Lower lobe of right lung (tissue), 2 donors: ENCODE data around the gene ZNF592. TPM values are rescaled to one million over a fixed set of nuclear protein-coding genes. Genes with fewer than 3 reads are reported as not detected.

Experiments
- ATAC-seq, 2 donors: fragments of 200-7000 bp; cut with Tn5 transposase; one replicate each; pipeline ENCODE4 v1.9.1; 2020 to 2022; ENCODE audit warnings: mild to moderate bottlenecking in 2 of 2, moderate library complexity in 2 of 2
- DNase-seq: peaks from one replicate; pipeline ENCODE4 v3.0.0-alpha.2; 2020
- H3K27ac ChIP-seq: fragments of 200-600 bp; one replicate; pipeline ENCODE4 v1.8.0; 2022
- H3K27me3 ChIP-seq: fragments of 200-600 bp; one replicate; pipeline ENCODE4 v1.8.0; 2022; ENCODE audit warnings: low read depth
- H3K36me3 ChIP-seq: fragments of 200-600 bp; one replicate; pipeline ENCODE4 v1.8.0; 2022; ENCODE audit warnings: mild to moderate bottlenecking
- H3K4me1 ChIP-seq: fragments of 200-600 bp; one replicate; pipeline ENCODE4 v1.8.0; 2022
- H3K4me3 ChIP-seq: fragments of 200-600 bp; one replicate; pipeline ENCODE4 v1.8.0; 2022; ENCODE audit warnings: mild to moderate bottlenecking
- H3K9me3 ChIP-seq: fragments of 200-600 bp; one replicate; pipeline ENCODE4 v1.8.0; 2022
- CTCF ChIP-seq: fragments of 200-600 bp; IDR thresholded peaks from one replicate; pipeline ENCODE4 v1.8.0; 2022; ENCODE audit warnings: antibody characterized with exemption, mild to moderate bottlenecking
- intact Hi-C: fragments of 100-400 bp; cut with DNase I; formaldehyde crosslinking; loops from one replicate; pipeline ENCODE4 v1.11.0; 2022
- total RNA-seq: library from RNA; stranded (reverse); fragmentation: NEBNext Ultra II Directional; extraction: Animal tissue kit (Norgen Biotek cat#: 25700); gene quantifications from one replicate; pipeline ENCODE4 v1.2.1, GENCODE V29; 2021
- donor health status: DM: no; HTN: yes; CAD: no; lungs with severe emphysema.

The ZNF592 gene
- total RNA-seq, 1 donor from 2014 or later: 34.8 TPM

- Histone ChIP-seq H3K27me3 (no peaks in the 10 kb centered on the region), H3K27ac (no peak overlapping the region), H3K4me3 (no peak overlapping the region), H3K4me1 (peaks cover 85% of the 10 kb centered on the region), H3K36me3 (no peaks in the 10 kb centered on the region), H3K9me3 (no peaks in the 10 kb centered on the region)
- ATAC-seq: no peak
- no peak for DNase-seq
- intact Hi-C loops: no loop called here
- TF ChIP-seq CTCF: no peak
Measured at GRCh38 chr15:84759018-84759417, 10.6 kb downstream of the ZNF592 start.

- no peak for DNase-seq
- Histone ChIP-seq H3K27me3 (no peaks in the 10 kb centered on the region), H3K4me3 (no peak overlapping the region), H3K9me3 (no peaks in the 10 kb centered on the region), H3K27ac (no peak overlapping the region), H3K36me3 (no peaks in the 10 kb centered on the region), H3K4me1 (peaks cover 85% of the 10 kb centered on the region)
- no peak for ATAC-seq
- TF ChIP-seq CTCF: no peak
- intact Hi-C loops: no loop called here
Measured at GRCh38 chr15:84760219-84760618, 11.8 kb downstream of the ZNF592 start.

- no peak overlapping the region for H3K27ac ChIP-seq
- intact Hi-C loops: no loop called here
- no peak for TF ChIP-seq CTCF
Measured at GRCh38 chr15:84761607-84762131, 13.3 kb downstream of the ZNF592 start.

GRCh38 chr15:84762840-84763572 lies 14.6 kb downstream of the ZNF592 start:
- Histone ChIP-seq H3K27me3 (no peaks in the 10 kb centered on the region), H3K27ac (no peak overlapping the region), H3K36me3 (peaks cover 18% of the 10 kb centered on the region), H3K4me3 (no peak overlapping the region), H3K9me3 (no peaks in the 10 kb centered on the region), H3K4me1 (peaks cover 67% of the 10 kb centered on the region)
- DNase-seq: no peak
- intact Hi-C loops: no loop called here
- no peak for TF ChIP-seq CTCF
- no peak for ATAC-seq

More at GRCh38 chr15:84761607-84762131, 13.3 kb downstream of the ZNF592 start:
- Histone ChIP-seq H3K36me3 (peaks cover 6% of the 10 kb centered on the region), H3K9me3 (no peaks in the 10 kb centered on the region), H3K4me1 (peaks cover 71% of the 10 kb centered on the region), H3K4me3 (no peak overlapping the region), H3K27me3 (no peaks in the 10 kb centered on the region)
- no peak for ATAC-seq
- no peak for DNase-seq

- DNase-seq (no peak), ATAC-seq (peak in 1 of 2 donors; percentile 54)
- peaks cover 54% of the 10 kb centered on the region for H3K4me1 ChIP-seq
- intact Hi-C loops: no loop called here
- no peak overlapping the region for H3K4me3 ChIP-seq
- no peak for TF ChIP-seq CTCF
- peaks cover 34% of the 10 kb centered on the region for H3K36me3 ChIP-seq
- H3K9me3 ChIP-seq: no peaks in the 10 kb centered on the region
- H3K27ac ChIP-seq: no peak overlapping the region
- H3K27me3 ChIP-seq: no peaks in the 10 kb centered on the region
Measured at GRCh38 chr15:84764585-84764984, 16.2 kb downstream of the ZNF592 start.
